HG02973 (cell line): ENCODE measurements around the gene COQ3.
"Not testable (repeated sequence)": the region's sequence is repeated elsewhere in the genome, so short reads cannot be mapped to it uniquely, and the experiment has no call there.

ENCODE experiments used
- ATAC-seq: cut with Tn5 transposase; IDR thresholded peaks from one replicate; pipeline ENCODE4 v1.9.1; 2021; ENCODE audit warnings: moderate library complexity; ENCODE audit not compliant: unreplicated experiment

The COQ3 gene

DNA sequence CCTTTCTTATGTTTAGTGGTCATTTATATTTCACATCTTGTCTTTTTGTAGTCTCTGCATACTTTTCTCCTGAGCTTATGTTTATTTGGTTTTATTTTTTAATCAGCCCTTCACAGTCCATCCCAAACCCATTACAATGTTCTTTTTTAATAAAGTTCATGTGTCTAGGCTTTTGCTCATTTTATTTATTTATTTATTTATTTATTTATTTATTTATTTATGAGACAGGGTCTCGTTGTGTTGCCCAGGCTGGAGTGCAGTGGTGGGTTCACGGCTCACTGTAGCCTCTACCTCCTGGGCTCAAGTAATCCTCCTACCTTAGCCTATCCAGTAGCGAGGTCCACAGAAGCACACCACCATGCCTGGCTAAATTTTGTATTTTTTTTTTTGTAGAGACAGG, 3.1 kb downstream of the COQ3 start:
- ATAC-seq = no peak

DNA sequence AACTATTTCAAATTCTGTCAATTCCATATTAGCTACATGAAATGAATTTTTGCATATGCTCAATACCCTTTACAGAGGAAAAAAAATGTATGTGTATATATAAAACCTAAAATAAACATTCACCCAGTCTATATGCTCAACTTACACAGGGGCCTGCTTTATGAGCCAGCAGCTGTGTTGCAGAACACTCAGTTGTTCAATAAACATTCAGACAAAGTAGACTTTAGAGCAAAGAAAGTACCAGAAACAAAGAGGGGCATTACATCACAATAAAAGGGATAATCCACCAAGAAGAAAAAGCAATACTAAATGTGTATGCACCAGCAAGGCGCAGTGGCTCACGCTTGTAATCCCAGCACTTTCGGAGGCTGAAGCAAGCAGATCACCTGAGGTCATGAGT, 9.5 kb downstream of the COQ3 start:
- no peak for ATAC-seq

DNA sequence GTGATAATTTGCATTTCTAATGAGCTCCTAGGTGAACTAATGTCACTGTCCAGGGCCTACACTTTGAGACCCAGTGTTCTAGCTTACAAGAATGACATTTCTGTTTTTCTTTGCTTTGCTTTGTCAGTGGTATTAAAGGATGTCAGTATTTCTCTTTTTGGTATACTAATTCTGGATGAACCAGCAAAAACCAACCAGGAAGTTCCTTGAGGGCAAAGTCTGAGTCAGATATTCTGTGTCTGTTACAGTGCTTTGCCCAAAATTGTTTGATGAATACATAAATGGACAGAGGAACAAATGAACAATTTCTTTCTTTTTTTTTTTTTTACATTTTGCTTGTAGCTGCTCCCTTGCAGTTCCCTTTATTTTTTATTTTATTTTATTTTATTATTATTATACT, 15.4 kb downstream of the COQ3 start:
- no peak for ATAC-seq

DNA sequence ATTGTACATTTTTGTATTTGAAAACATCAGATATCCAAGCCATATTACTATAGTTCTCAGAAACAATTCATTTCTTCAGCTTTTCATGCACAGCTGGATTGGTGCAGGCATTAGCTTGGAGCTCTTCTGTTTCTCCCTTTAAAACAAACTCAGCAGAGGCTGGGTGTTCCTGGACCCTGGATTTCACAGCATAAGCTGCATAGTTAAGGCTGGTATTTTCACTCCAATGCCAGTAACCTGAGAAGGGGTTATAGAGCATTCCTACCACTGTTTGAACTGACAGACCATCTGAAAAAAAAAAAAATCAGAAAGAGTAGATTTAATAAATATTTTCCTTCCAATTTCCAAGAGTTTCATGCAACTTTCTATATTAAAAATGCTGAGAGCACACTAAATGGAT, 24.5 kb downstream of the COQ3 start:
- no peak for ATAC-seq

DNA sequence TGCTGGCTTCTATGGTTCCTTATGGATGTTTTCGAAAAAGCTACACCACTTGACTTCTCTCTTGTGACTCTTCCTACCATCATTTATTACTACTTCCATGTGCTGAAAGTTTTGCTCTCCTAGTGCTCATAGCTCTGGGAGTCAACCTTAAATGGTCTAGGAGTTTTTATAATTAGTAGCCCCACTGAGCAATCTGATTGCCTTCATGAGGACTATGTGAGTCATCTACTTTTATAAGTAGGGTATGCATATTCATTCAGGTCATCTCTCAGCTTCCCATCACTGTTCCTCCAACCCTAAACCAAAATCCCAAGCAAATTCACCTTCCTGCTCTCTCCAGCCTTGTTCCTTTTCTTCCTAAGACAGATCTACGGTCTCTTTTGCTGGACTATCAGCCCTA, 27.1 kb downstream of the COQ3 start:
- no peak for ATAC-seq

DNA sequence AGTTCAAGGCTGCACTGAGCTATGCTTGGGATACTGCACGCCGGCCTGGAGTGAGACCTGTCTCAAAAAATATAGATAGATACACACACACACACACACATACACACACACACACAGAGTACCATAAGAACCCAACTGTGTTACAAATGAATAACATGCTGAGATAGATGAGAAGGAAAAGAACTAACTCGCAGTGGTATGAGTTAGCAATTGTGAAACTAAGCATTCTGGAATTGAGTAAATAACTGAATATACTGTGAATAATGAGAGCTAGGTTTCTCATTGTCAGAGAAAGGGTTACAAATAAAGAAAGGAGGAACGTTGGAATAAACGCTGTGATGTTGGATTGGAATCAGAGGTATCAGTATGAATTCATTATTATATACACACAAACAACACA, 30.0 kb downstream of the COQ3 start:
- ATAC-seq = peak; percentile 91

DNA sequence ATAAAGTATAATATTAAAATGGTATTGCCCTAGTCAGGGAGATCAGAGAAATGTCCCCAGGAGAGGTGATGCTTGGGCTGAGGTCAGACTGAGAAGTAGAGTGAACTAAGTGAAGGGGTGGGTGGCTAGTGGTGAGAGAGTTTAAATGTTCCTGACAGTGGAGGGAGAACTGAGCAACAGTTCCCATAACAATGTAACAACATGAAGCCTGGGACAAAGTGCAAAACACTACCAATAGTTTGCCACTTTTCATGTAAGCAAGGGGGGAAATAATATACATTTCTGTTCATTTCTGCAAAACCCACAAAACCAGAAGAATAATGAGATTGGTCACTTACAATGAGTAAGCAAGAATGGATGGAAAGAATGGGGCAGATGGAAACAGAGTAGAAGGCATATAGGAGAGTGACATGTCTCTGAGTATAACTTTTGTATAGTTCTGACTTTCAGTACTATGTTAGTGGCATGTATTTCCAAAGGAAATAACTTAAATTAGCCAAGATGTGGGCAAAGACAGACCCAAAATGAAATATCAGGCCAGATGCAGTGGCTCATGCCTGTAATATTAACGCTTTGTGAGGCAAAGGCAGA, 31.2 kb downstream of the COQ3 start:
- ATAC-seq = peak; percentile 49

DNA sequence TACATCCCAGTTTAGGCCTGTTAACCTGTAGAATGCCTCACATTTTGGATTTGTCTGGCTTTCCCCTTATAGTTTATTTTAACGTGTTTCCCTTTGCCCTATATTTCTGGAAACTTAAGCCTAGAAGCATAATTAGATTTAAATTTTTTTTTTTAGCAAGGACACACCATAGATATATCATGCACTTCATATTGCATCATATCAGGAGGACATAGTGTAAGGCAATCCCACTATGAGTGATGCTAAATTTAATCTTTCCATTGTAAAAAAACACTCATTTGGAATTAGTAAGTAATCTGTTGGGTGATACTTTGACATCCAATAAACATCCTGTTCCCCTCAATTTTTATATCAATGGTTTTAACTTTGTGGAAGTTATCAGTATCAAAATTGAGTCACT, 34.2 kb downstream of the COQ3 start:
- no peak for ATAC-seq

DNA sequence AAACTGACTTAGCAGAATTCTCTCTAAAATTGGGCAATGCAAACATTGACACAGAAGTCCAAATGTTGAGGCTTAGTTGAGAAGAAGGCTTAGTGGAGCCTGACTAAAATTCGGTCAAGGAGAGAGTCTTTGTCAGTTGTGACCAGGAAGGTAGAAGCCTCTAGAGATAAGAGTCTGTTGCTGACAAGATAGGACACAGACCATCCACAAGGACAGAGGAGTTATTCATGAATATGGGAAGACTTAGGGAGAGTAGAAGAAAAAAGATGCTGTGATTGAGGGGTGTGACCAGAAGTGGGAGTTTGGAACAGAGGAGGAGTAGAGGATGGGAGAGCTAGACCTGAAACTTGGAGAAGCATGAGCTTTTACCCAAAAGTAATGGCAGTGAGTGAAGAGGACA, 37.4 kb downstream of the COQ3 start:
- no peak for ATAC-seq

DNA sequence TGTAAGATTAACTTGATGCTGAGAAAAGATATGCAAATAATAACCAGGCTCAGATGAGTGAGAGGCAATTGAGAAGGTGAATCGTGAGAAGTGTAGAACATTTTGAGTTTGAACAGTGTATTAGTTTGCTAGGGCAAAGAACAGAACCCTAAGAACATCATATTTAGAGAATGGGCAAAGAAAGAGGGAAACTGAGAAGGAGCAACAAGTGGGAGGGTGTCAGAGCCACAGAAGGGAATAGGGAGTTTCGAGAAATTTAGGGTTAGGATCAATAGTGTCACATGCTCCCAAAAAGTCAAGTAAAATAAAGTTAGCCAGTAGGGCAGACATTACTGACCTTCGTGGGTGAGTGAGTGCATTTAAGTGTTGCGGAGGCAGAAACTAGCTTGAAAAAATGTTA, 39.0 kb downstream of the COQ3 start:
- ATAC-seq = no peak

DNA sequence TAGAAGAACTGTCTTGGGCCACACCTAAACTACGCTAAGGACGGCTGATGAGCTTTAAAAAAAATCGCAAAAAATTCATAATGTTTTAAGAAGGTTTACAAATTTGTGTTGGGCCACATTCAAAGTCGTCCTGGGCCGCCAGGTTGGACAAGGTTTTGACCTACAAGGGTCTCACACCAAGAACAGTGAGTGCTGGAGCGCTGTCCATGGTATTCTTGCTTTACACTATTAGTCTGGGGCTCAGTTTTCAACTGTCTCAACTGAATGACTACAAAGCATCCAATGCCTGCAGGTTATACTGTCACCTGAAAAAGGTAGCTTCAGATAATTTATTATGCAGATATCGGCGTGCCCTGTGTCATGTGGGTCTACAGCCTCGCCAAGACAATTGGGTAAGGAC, 40.9 kb downstream of the COQ3 start:
- no peak for ATAC-seq

DNA sequence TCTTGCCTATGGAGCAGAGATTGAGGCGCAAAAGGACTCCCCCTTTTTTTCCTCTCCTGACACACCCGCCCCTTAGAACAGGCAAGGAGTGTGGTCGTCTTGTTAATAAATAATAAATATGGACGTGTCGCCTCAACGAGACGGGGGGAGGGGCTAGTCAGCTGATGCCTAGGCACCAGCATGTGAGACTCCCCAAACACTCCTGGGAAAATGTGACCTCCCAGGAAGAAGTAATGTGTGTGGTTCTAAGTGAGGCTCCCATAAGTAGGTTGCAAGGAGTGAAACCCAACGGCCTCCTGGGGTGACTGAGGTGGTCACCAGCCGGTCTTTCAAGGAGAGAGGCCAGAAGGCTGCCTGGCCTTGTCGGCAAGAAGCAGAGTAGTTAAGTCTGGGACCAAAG, 43.4 kb downstream of the COQ3 start:
- no peak for ATAC-seq

DNA sequence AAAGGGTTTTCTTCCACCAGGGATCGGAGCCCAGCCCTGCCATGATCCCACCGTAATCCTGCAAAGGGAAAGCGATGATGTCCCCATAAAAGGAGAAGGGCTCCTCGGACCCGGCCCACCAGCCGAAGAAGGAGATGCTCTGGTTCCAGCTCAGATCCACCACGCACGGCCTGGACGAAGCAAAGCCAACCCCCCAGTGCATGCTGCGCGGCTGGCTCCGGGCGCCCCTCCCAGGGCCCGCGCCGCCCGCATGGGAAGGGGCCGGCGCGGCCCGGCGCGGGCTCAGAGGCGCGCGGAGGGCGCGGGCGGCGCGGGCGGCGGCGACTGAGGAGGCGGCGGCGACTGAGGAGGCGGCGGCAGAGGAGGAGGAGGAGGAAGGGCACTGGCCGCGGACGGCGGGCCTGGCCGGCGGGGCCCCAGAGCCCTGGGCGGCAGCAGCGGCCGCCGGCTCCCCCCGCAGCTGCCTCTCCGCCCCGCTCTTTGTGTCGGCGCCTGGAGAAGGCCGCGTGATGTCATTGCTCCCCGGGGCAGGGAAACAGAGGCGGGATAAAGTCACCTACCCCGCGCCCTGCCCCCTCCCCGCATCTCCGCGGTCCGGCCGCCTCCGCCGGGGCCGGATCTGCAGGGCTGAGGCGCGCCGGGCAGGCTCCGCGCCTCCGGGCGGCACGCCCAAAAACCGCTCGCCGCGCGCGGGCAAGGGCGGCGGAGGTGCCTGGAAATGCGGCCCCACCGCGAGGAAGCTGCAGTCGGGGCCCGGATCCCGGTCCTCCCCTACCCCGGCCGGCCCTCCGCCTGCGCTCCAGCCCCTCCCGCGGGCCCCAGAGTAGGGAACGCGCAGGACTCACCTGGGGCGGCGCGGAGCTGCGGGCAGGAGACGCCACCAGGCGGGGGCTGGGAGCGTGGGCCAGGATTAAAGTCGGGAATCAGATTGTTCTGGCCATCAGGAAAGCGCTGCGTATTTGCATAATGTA, 44.5 kb downstream of the COQ3 start, which contains the start of gene FAXC:
Gene FAXC (minus strand): TSS at position 504 of the 971 bp plus-strand sequence. CDS start 302 bp downstream, at position 202.
- ATAC-seq = peak; percentile 45

DNA sequence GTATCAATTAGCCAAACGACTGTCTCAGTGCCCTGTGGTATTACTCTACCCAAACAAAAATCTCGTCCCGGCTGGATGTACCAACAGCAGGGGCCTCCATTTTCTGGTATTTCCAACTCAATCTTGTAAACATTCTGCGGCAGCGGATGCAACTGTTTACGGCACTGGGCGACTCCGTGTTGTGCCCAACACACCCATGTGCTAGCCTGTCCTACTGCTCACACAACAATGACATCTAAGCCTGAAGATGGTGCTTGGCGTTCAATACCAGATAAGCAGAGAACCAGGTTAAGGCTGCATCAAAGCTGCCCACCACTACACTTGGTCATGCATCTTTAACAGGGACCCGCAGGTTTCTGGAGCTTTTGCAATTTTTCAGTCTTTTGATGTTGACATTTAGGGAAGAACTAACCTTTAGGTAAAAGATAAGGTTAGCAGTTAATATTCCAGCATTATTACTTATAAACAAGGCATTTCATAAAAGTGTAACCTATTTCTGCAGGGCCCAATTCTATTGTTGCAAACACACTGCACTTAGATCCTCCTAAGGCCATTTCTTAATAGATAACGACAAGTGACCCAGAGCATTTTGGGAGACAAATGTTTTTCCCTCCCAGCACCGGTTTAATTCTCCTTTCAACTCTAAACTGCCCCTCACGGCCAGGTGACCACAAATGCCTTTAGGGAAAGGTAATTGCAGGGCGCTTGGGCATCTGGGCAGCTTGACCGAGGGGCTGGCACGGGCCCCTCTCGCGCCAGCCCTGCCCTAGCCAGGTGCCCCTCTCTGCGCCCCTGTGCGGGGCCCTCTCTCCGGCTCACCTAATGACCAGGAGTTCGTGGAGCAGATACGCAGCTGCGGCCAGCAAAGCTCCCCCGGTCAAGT, 45.5 kb downstream of the COQ3 start:
- ATAC-seq = no peak

DNA sequence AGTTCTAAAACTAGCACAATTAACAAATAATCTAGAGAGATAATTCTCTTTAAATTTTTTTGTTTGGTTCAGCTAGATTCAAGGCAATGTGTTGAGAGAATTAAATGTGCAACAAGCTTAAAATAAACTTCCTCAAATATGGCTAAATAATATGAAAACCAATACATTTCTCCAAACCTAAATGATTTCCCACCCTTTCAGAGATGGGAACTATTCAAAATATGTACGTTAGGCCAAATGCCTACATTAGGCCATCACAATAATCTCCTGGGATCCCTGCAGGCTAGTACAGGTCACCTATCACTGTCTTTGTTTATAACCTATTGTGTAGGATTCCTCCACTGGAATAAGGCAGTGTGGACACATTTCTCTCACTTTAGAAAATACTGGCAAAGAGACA, 46.2 kb downstream of the COQ3 start:
- no peak for ATAC-seq

DNA sequence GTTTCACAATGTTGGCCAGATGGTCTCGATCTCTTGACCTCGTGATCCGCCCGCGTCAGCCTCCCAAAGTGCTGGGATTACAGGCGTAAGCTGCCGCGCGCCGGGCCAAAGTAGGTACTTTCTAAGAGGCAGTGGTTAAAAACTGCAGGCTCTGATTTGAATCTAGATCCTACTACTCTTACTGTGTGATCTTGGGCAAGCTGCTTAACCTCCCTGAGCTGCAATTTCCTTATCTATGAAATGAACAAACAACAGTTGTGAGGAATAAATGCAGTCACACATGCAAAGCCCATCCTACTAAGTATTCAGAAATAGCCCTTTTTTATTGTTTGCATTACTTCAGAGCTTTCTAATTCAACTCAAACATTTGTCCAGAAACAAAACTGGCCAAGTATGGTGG, 47.4 kb downstream of the COQ3 start:
- ATAC-seq = no peak

DNA sequence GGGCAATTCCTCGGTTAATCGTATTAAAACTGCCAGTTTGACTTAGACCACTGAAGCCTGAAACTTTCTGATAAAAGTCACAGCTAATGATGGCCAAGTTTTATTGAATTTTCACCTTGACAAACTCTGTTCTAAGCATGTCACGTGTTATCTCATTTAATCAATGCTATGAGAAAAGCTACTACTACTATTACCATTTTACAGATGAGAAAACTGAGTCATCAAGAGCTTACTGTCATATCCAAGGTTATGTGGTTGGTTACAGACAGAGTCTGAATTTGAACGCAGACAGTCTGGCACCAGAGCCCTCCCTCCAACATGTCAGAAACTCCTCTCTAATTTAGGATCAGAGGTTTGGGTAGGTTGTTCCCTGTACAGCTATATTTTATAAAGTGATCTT, 48.8 kb downstream of the COQ3 start:
- no peak for ATAC-seq

DNA sequence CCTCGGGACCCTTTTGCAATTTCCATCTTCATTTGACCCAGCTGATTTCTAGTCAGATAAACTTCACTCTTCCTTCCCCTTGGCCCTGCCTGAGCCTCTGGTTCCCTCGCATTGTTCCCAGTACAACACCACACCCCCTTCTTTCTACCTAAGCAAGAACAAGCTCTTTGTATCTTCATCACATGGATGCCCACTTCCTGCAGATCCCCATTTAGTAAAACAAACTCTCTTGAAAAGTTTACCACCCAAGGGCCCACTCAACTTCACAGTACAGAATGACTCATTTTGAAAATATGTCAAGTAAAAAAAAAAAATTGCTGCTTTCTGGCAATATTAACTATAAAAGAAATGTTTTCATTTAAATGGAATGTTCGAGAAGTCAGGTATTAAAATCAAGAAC, 49.7 kb downstream of the COQ3 start:
- no peak for ATAC-seq

DNA sequence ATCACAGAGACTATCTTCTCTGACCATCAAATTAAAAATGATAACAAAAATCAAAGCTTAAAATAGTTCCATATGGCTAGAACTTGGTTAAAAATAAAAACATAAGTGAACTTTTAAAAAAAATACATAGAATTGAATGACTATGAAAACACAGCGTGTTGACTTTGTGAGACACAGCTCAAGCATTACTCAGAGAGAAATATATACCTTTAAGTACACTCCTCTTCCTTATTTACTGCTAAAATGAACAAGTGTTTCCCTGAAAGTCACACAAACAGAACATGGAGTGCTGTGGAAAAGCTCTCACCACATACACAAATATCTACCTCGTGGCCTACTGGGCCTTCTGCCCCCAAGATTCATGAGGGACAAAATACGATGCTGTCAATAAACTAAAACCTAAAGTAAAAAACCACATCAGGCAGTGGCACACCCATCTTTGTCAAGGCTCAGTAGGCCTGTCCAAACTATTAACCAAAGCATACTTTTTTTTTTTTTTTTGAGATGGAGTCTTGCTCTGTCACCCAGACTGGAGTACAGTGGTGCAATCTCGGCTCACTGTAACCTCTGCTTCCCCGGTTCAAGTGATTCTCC, 52.0 kb downstream of the COQ3 start:
- ATAC-seq = no peak

DNA sequence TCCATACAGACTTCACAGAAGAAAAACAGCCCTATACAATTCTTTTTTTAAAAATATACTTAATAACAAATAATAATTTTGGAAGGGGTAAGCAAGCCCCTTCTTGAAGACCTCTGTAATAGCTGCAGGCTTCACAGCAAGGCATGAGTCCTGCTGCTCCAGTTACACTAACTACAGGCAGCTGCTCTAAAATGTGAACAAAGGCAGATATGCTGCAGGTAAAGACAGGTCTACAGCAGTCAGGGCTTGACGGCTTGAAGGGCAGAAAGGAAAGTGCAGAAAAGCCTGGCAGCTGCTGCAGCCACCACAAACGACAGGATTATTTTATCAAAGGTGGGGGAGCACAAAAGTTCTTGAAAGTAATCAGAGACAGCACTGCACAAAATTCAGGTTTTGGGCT, 55.8 kb downstream of the COQ3 start:
- ATAC-seq = no peak

DNA sequence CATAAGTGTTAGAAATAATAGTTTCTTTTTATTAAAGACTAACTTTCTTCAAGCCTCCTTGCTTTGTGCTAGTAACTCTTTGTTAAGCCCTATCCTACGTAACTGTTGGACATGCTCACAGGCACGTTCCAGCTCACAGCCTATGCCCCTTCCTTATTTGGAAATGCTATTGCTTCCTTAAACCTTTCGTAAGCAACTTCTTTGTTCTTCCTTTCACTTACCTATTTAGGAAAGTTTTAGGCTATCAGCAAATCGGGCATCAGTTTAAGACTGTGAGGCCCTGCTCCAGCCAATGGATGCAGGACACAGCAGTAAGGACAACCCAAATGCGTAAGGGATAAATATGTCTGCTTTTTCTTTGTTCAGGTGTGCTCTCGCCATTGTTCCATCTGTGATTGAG, 58.7 kb downstream of the COQ3 start:
- ATAC-seq = not testable (repeated sequence)
